GM12874 (cell line): Measurements from ENCODE around the gene SIGLEC7.
A peak's percentile ranks its signal among the peaks of the same experiment; 100 is the strongest.

ENCODE experiments used
- CTCF ChIP-seq: IDR thresholded peaks from 2 replicates; pipeline ENCODE4 v1.5.1; 2011; ENCODE audit warnings: low read depth, mild to moderate bottlenecking, control low read depth, low read length, moderate library complexity; ENCODE audit not compliant: insufficient read depth

Gene SIGLEC7

GRCh38 chr19:51142119-51142518 is at the start of gene SIGLEC7:
SIGLEC7 (plus strand) TSS chr19:51142301; CDS start chr19:51142370, 69 bp downstream.
- TF ChIP-seq CTCF, result no peak

- no peak for TF ChIP-seq CTCF
Measured at GRCh38 chr19:51093101-51093500, 49.0 kb upstream of the SIGLEC7 start.

GRCh38 chr19:51093510-51094345 is 48.4 kb upstream of the SIGLEC7 start:
- no peak for TF ChIP-seq CTCF

- peak; percentile 76 for TF ChIP-seq CTCF
Measured at GRCh38 chr19:51094696-51095279, 47.3 kb upstream of the SIGLEC7 start.

GRCh38 chr19:51096473-51097165 is 45.5 kb upstream of the SIGLEC7 start:
- TF ChIP-seq CTCF, result 0 out of 2 replicates have a peak, but pooled peaks have one; percentile 16

GRCh38 chr19:51097166-51097738 is 44.8 kb upstream of the SIGLEC7 start:
- TF ChIP-seq CTCF, result peak; percentile 81

GRCh38 chr19:51097796-51098195 is 44.3 kb upstream of the SIGLEC7 start:
- TF ChIP-seq CTCF, result no peak
